Glutamatergic neuron (in vitro differentiated cells): Measurements from ENCODE around the gene SELENOO. TPM values are rescaled to one million over a fixed set of nuclear protein-coding genes. Genes with fewer than 3 reads are reported as not detected.

ENCODE experiments used
- DNase-seq: peaks from one replicate; pipeline ENCODE4 v3.0.0; 2022
- H3K27ac Mint-ChIP-seq: one replicate; pipeline ENCODE4 v1.8.0; 2020; ENCODE audit warnings: mild to moderate bottlenecking, mixed read lengths, inconsistent platforms; ENCODE audit not compliant: unreplicated experiment
- H3K27me3 Mint-ChIP-seq: one replicate; pipeline ENCODE4 v1.8.0; 2020; ENCODE audit warnings: mild to moderate bottlenecking, moderate library complexity, mixed read lengths, inconsistent platforms; ENCODE audit not compliant: unreplicated experiment
- H3K36me3 Mint-ChIP-seq: one replicate; pipeline ENCODE4 v1.8.0; 2020; ENCODE audit warnings: mild to moderate bottlenecking, mixed read lengths, inconsistent platforms; ENCODE audit not compliant: unreplicated experiment
- H3K4me1 Mint-ChIP-seq: one replicate; pipeline ENCODE4 v1.8.0; 2020; ENCODE audit warnings: mild to moderate bottlenecking, low read depth, mixed read lengths, inconsistent platforms; ENCODE audit not compliant: unreplicated experiment
- H3K4me3 Mint-ChIP-seq: one replicate; pipeline ENCODE4 v1.8.0; 2020; ENCODE audit warnings: mild to moderate bottlenecking, mixed read lengths, inconsistent platforms; ENCODE audit not compliant: unreplicated experiment
- H3K9me3 Mint-ChIP-seq: one replicate; pipeline ENCODE4 v1.8.0; 2020; ENCODE audit warnings: mild to moderate bottlenecking, moderate library complexity, mixed read lengths, inconsistent platforms; ENCODE audit not compliant: unreplicated experiment
- total RNA-seq: library from RNA; stranded (reverse); fragmentation: NEBNext Ultra II Directional; extraction: Animal tissue kit (Norgen Biotek cat#: 25700); gene quantifications from one replicate; pipeline ENCODE4 v1.2.1, GENCODE V29; 2021; ENCODE audit not compliant: unreplicated experiment
- TF ChIP-seq, protein P1 (sequence below): fragments of 200-600 bp; sonication (generic); IDR thresholded peaks from one replicate; pipeline ENCODE4 v1.5.0; 2021; ENCODE audit not compliant: partially characterized antibody, unreplicated experiment

The SELENOO gene
- total RNA-seq, 1 donor from 2014 or later: 23.9 TPM

DNA sequence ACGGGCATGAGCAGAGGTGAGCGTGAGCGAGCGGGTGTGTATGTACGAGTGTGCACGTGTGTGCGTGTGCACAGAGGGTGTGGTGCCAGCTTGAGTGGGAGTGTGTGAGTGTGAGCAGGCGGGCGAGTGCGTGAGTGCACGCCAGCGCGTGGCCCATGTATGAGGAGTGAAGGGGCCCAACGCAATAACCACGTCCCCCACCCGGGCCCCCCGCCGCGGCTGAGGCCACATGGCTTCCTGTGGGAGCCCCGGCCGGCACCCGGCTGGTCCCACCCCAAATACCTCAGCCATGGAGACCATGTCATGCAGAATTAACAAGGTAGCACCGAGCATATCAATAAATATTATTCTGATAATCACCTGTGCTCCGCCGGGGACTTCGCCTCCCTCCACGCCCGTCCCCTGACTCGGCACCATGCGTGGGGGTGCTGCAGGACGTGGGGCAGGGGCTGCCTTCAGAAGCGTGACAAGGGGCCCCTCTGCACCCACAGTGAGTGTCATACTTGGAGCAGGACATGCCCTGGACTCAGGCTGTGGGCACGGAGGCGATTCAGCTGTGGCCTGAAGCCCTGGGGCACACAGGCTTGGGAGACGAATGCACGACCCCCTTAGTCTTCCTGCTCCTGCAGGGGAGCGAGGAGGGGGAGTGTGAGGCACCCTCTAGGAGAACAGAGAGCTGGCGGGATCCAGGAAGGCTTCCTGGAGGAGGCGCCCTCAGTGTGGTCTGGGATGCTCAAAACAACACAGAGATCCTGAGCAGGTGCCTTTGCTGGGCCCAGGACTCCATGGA is 20.7 kb upstream of the SELENOO start:
- H3K36me3 Mint-ChIP-seq: no peaks in the 10 kb centered on the region
- peak overlapping the region; percentile 50 for H3K4me3 Mint-ChIP-seq
- H3K27ac Mint-ChIP-seq: no peak overlapping the region
- no peak for DNase-seq
- TF ChIP-seq, protein P1, sequence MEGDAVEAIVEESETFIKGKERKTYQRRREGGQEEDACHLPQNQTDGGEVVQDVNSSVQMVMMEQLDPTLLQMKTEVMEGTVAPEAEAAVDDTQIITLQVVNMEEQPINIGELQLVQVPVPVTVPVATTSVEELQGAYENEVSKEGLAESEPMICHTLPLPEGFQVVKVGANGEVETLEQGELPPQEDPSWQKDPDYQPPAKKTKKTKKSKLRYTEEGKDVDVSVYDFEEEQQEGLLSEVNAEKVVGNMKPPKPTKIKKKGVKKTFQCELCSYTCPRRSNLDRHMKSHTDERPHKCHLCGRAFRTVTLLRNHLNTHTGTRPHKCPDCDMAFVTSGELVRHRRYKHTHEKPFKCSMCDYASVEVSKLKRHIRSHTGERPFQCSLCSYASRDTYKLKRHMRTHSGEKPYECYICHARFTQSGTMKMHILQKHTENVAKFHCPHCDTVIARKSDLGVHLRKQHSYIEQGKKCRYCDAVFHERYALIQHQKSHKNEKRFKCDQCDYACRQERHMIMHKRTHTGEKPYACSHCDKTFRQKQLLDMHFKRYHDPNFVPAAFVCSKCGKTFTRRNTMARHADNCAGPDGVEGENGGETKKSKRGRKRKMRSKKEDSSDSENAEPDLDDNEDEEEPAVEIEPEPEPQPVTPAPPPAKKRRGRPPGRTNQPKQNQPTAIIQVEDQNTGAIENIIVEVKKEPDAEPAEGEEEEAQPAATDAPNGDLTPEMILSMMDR: no peak
- peaks cover 2% of the 10 kb centered on the region for H3K9me3 Mint-ChIP-seq
- peaks cover 6% of the 10 kb centered on the region for H3K4me1 Mint-ChIP-seq
- H3K27me3 Mint-ChIP-seq: peaks cover 8% of the 10 kb centered on the region

DNA sequence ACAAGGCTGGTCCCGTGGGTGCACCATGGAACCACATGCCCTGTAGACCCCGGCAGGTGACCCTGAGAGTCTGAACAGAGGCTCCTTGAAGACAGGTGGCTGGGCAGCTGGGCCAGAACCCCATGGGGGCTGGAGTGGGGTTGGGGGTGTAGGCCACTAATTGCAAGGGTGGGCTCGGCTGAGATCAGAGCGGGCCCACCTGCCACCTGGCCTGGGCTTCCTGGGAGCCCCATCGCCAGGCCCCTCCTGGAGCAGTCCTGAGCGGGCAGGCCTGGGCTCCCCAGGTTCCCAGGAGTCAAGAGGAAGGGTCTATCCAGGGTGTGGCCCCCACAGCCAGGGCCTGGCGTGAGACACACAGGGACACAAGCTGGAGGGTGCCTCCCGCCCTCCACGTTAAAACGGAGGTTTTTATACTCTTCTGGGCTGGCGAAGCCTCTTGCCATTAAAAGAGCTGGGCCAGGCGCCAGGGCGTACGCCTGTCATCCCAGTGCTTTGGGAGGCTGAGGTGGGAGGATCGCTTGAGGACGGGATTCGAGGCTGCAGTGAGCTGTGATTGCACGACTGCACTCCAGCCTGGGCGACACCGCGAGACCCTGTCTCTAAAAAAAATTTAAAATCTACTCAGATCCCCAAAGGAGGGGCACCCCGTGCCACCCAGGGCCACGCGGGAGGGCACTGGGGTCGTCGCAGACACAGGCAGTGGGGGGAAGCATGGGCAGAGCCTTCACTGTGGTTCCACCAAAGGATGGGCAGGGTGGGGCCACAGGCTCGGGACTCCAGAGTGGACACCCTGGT is 19.9 kb upstream of the SELENOO start:
- Mint-ChIP-seq H3K9me3 (peaks cover 2% of the 10 kb centered on the region), H3K27me3 (peaks cover 10% of the 10 kb centered on the region), H3K4me3 (no peak overlapping the region), H3K4me1 (peaks cover 4% of the 10 kb centered on the region), H3K27ac (no peak overlapping the region), H3K36me3 (no peaks in the 10 kb centered on the region)
- TF ChIP-seq, protein P1: no peak
- DNase-seq: no peak

DNA sequence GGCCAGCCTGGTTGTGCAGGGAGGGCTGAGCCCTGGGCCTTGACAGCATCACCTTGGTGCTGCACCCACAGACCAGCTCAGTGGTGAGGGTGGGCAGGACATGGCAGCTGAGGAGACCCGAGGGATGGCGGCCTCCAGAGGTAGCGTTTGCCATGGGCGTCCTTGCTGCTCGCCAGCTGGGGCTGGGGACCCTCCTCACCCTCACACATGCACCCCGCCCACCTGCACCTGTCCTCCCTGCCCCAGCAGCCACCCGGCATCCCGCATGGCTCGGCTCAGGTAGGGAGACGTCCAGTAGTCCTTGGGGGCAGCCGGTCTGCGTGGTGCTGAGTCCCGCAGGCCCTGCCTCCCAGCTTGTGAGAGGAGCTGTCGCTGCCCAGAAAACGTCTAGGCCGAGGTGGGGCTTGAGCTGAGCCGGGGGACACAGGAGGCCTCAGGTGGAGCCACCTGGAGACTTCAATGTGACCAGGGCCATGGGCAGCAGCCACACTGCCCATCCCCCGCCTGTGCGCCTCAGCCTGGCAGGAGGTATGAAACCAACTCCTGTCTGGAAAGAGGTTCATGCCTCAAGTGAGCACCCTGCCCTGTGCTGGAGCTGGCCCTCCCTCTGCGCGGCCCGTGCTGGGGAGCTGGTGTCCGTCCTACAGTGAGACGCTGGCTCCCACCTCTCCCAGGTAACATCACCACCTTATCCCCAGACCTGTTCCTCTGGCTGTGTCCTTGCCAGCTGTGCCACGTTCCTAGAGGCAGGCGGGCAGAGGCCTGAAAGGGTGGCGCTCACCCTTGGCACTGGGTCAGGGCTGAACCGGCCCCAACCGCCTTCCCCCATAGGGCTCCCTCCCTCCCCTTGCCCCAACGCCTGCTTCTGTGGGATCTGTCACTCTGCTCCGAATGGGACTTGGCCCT is 18.4 kb upstream of the SELENOO start:
- Mint-ChIP-seq H3K36me3 (no peaks in the 10 kb centered on the region), H3K27ac (no peak overlapping the region), H3K9me3 (peaks cover 6% of the 10 kb centered on the region), H3K4me1 (peaks cover 6% of the 10 kb centered on the region), H3K4me3 (no peak overlapping the region), H3K27me3 (peaks cover 10% of the 10 kb centered on the region)
- no peak for DNase-seq
- TF ChIP-seq, protein P1: no peak

DNA sequence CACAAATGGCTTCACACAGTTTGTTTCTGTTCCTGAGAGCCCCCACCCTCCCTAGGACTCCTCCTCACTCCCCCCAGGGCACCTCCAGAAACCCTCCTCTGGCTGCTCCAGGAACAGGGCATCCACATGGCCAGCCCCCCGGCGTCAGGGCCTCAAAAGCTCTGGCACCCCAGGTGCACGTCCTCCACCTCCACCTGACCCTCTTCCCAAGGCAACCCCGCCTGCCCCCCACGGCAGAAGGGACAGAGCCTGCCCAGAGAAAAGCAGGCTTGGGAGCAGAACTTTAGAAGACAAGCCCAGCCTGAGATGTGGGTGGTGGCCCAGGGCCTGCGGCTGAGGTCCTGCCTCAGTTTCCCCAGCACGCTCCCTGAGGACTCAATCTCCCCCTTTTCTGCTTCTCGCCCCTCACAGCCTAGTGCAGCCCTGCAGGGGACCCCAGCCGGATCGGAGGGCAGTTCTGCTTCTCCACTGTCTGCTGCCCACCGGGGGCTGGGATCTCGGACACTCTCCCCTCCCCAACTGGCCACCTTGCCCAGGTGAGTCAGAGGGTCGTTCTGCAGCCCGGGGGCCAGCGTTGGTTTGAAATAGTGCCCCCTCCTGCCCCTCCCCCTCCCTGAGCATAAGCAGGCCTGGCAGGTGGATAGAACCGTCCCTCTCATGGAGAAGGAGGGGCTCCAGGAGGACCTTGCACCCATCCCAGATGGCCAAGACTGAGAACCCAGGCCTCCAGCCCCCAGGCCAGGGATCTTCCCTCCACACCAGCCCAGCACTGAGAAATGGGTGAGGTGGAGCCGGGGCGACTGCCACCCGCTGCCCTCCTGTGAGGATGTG is 17.5 kb upstream of the SELENOO start:
- no peak overlapping the region for H3K4me3 Mint-ChIP-seq
- TF ChIP-seq, protein P1: no peak
- H3K27ac Mint-ChIP-seq: no peak overlapping the region
- H3K27me3 Mint-ChIP-seq: peaks cover 8% of the 10 kb centered on the region
- peaks cover 7% of the 10 kb centered on the region for H3K9me3 Mint-ChIP-seq
- peaks cover 6% of the 10 kb centered on the region for H3K4me1 Mint-ChIP-seq
- DNase-seq: no peak
- no peaks in the 10 kb centered on the region for H3K36me3 Mint-ChIP-seq
